ENCODE results near the gene SEMA7A. TPM values are rescaled to one million over a fixed set of nuclear protein-coding genes. Genes with fewer than 3 reads are reported as not detected.
"Not testable (repeated sequence)": the region's sequence is repeated elsewhere in the genome, so short reads cannot be mapped to it uniquely, and the experiment has no call there.

The SEMA7A gene
- total and polyA plus RNA-seq, 9 donors = 3.2 to 98.6 (median 9.0) TPM

- no peak for TF ChIP-seq CTCF (IDR thresholded peaks at IDR 0.05)
- no peak for TF ChIP-seq EP300 (IDR thresholded peaks at IDR 0.05)
- no peak for TF ChIP-seq POLR2A (IDR thresholded peaks at IDR 0.05)
- H3K4me1 ChIP-seq (ENCODE audit: insufficient read depth) = peaks cover 3% of the 10 kb centered on the region
- H3K27me3 ChIP-seq = no peaks in the 10 kb centered on the region
- WGBS, 3 donors = 44 to 48% (median 45%) methylated on average over 8 of the region's 8 CpGs
- H3K9me3 ChIP-seq = no peaks in the 10 kb centered on the region
- intact Hi-C loops (cut with DNase I) = loop anchor here in 1 of 4 donors (10.0 kb wide), 1 partner anchor 83 kb away; the partner anchor contains the start of gene ARID3B
- no peak overlapping the region for H3K27ac ChIP-seq
- no peak overlapping the region for H3K4me3 ChIP-seq
- H3K36me3 ChIP-seq = no peaks in the 10 kb centered on the region
- no peak for DNase-seq
Observed at GRCh38 chr15:74461847-74462511, 28.2 kb upstream of the SEMA7A start.

- 0% methylated on average over 44 to 54 of the region's 54 CpGs for WGBS, 3 donors
- Histone ChIP-seq H3K27ac (peak within 1 kb of the TSS; percentile 31 to 61), H3K9me3 (no peaks in the 10 kb centered on the region)
Observed at GRCh38 chr15:74460871-74461846, 27.4 kb upstream of the SEMA7A start, which contains the start of gene UBL7. Gene UBL7 (minus strand): TSS chr15:74461160. CDS start chr15:74458867, 2,293 bp downstream.

GRCh38 chr15:74460298-74460697 is 26.5 kb upstream of the SEMA7A start:
- no peak overlapping the region for H3K27ac ChIP-seq
- 22 to 38% (median 31%) methylated on average over 2 of the region's 2 CpGs for WGBS, 3 donors
- no peaks in the 10 kb centered on the region for H3K9me3 ChIP-seq
- no peaks in the 10 kb centered on the region for H3K36me3 ChIP-seq
- intact Hi-C loops (cut with DNase I) = loop anchor here in 1 of 4 donors (10.0 kb wide), 1 partner anchor 85 kb away; the partner anchor contains the start of gene ARID3B
- DNase-seq = no peak
- TF ChIP-seq EP300 (IDR thresholded peaks at IDR 0.05) (no peak), POLR2A (IDR thresholded peaks at IDR 0.05) (no peak), CTCF (IDR thresholded peaks at IDR 0.05) (no peak)
- H3K27me3 ChIP-seq = no peaks in the 10 kb centered on the region
- peaks cover 3% of the 10 kb centered on the region for H3K4me1 ChIP-seq (ENCODE audit: insufficient read depth)
- peak overlapping the region; percentile 45 for H3K4me3 ChIP-seq

More at GRCh38 chr15:74460871-74461846, 27.4 kb upstream of the SEMA7A start, which contains the start of gene UBL7:
- DNase-seq = peak; percentile 94 to 96 (median 95)
- Histone ChIP-seq H3K36me3 (no peaks in the 10 kb centered on the region), H3K4me1 (ENCODE audit: insufficient read depth) (peaks cover 3% of the 10 kb centered on the region), H3K4me3 (peak within 1 kb of the TSS; percentile 45), H3K27me3 (no peaks in the 10 kb centered on the region)
- TF ChIP-seq CTCF (IDR thresholded peaks at IDR 0.05) (peak in 1 of 3 donors; percentile 22), POLR2A (IDR thresholded peaks at IDR 0.05) (peak; percentile 76), EP300 (IDR thresholded peaks at IDR 0.05) (no peak)
- intact Hi-C loops (cut with DNase I) = loop anchor here in 1 of 4 donors (10.0 kb wide), 1 partner anchor 84 kb away; the partner anchor contains the start of gene ARID3B

- intact Hi-C loops (cut with DNase I) = loop anchor here in 2 of 4 donors (5.0 to 10.0 kb wide), 2 partner anchors 85 to 158 kb away; partner anchors contain the start of genes ARID3B (in 1 of the 2) and CLK3 (in 1 of the 2)
- H3K4me3 ChIP-seq = not testable (repeated sequence)
Observed at GRCh38 chr15:74459798-74460197, 26.0 kb upstream of the SEMA7A start.

More at GRCh38 chr15:74459798-74460197, 26.0 kb upstream of the SEMA7A start:
- not testable (repeated sequence) for DNase-seq; H3K9me3 ChIP-seq; H3K4me1 ChIP-seq (ENCODE audit: insufficient read depth); H3K27ac ChIP-seq; H3K36me3 ChIP-seq; H3K27me3 ChIP-seq
- 89 to 93% (median 92%) methylated on average over 14 of the region's 14 CpGs for WGBS, 3 donors
